ENCODE measurements around the gene SCCPDH. TPM values are rescaled to one million over a fixed set of nuclear protein-coding genes. Genes with fewer than 3 reads are reported as not detected.
"Not testable (repeated sequence)": the region's sequence is repeated elsewhere in the genome, so short reads cannot be mapped to it uniquely, and the experiment has no call there.

SCCPDH gene
- polyA plus RNA-seq, 3 donors = 14.6 to 31.0 (median 19.8) TPM

- 91 to 94% (median 92%) methylated on average over 6 of the region's 6 CpGs for WGBS, 3 donors
Measured at GRCh38 chr1:246809473-246809872, 85.3 kb downstream of the SCCPDH start.

GRCh38 chr1:246811985-246812384, 87.8 kb downstream of the SCCPDH start:
- WGBS, 3 donors = 79 to 93% (median 87%) methylated on average over 3 of the region's 3 CpGs
- H3K27ac ChIP-seq (ENCODE audit: low read depth, low read length) = no peak overlapping the region

More at GRCh38 chr1:246809473-246809872, 85.3 kb downstream of the SCCPDH start:
- H3K27ac ChIP-seq (ENCODE audit: low read depth, low read length) = no peak overlapping the region

DNA sequence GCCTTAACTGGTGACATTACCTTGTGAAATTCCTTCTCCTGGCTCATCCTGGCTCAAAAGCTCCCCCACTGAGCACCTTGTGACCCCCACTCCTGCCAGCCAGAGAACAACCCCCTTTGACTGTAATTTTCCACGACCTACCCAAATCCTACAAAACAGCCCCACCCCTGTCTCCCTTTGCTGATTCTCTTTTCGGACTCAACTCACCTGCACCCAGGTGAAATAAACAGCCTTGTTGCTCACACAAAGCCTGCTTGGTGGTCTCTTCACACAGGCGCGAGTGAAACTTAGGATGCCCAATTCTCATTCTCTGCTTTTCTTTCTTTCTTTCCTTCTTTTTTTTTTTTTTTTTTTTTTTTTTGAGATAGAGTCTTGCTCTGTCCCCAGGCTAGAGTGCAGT, 89.1 kb downstream of the SCCPDH start:
- 82 to 92% (median 85%) methylated on average over 4 of the region's 4 CpGs for WGBS, 3 donors
- not testable (repeated sequence) for H3K27ac ChIP-seq (ENCODE audit: low read depth, low read length)

- no peak overlapping the region for H3K27ac ChIP-seq (ENCODE audit: low read depth, low read length)
- WGBS, 3 donors = 76 to 80% (median 79%) methylated on average over 13 of the region's 13 CpGs
Measured at GRCh38 chr1:246814890-246815289, 90.7 kb downstream of the SCCPDH start.

DNA sequence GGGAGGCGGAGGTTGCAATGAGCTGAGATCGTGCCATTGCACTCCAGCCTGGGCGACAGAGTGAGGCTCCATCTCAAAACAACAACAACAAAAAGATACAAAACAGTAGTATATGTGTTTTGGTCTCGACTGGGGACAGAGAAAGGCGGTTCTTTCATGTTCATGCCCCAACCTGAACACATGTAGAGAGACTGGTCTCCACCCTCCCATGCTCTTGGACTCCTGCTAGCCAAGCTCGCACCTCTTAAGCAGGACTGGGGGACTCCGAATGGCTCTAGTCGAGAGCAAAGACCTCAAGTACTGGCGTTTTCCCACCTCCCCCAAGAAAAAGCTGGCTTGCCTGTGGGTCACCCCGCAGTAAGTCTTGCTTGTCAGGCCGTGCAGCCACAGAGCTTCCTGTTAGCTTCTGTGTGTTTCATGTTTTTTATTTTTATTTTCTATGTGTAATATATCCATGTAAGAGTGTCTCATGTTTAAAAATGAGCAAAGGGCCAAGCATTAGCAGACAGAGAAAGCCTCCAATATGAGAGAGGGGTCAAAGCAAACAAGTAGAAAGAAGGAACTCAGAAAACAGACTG, 91.6 kb downstream of the SCCPDH start:
- WGBS, 3 donors = 52 to 75% (median 62%) methylated on average over 11 of the region's 11 CpGs
- no peak overlapping the region for H3K27ac ChIP-seq (ENCODE audit: low read depth, low read length)

Other genes with a start within 250 kb of the SCCPDH start
- 10 to 100 TPM in 1 of 3 donors, 1 to 10 TPM in 2; 4.8 to 12.4 (median 7.1) TPM for gene SMYD3, start 217.1 kb upstream of the SCCPDH start, polyA plus RNA-seq
- gene TFB2M, start 158.1 kb upstream of the SCCPDH start, polyA plus RNA-seq = 10 to 100 TPM in 1 of 3 donors, 1 to 10 TPM in 2; 8.8 to 12.7 (median 9.6) TPM
- gene CNST, start 158.0 kb upstream of the SCCPDH start, polyA plus RNA-seq = 1 to 10 TPM; 4.7 to 8.1 (median 5.2) TPM
- gene AHCTF1, start 207.5 kb downstream of the SCCPDH start, polyA plus RNA-seq = 10 to 100 TPM in 1 of 3 donors, 1 to 10 TPM in 2; 5.4 to 13.1 (median 9.8) TPM